ENCODE measurements around the gene CPNE8. TPM values are rescaled to one million over a fixed set of nuclear protein-coding genes. Genes with fewer than 3 reads are reported as not detected.

CPNE8 gene
- total and polyA plus RNA-seq, 3 experiments from 2014 or later = 2.1 to 6.3 (median 5.9) TPM

GRCh38 chr12:38772437-38772836 is 133.0 kb downstream of the CPNE8 start:
- no peak overlapping the region for H3K27ac ChIP-seq (ENCODE audit: low read depth, low read length)
- peaks cover 0 to 3% (median 0%) of the 10 kb centered on the region in 5 donors for H3K9me3 Mint-ChIP-seq
- CTCF ChIA-PET = interaction anchor here (1.2 kb wide), 1 partner anchor 134 kb away, joined by 3 read pairs; no protein-coding TSS in a partner anchor
- H3K27me3 Mint-ChIP-seq = no peaks in the 10 kb centered on the region
- H3K36me3 ChIP-seq (ENCODE audit: insufficient read depth, low read length) = no peaks in the 10 kb centered on the region
- peaks cover 0 to 10% (median 2%) of the 10 kb centered on the region in 3 donors for H3K4me1 Mint-ChIP-seq
- no peaks in the 10 kb centered on the region for H3K9me3 ChIP-seq (ENCODE audit: low read length)
- peaks cover 5% of the 10 kb centered on the region for H3K4me1 ChIP-seq (ENCODE audit: insufficient read depth, low read length)
- H3K4me3 Mint-ChIP-seq = no peak overlapping the region
- no peak for DNase-seq
- no peak overlapping the region for H3K4me3 ChIP-seq (ENCODE audit: low read length)
- no peaks in the 10 kb centered on the region for H3K27me3 ChIP-seq (ENCODE audit: insufficient read depth, low read length, poor library complexity, severe bottlenecking)
- POLR2A ChIA-PET = no interaction called here
- H3K27ac Mint-ChIP-seq = peak overlapping the region in 1 of 8 donors; percentile 43
- no peaks in the 10 kb centered on the region for H3K36me3 Mint-ChIP-seq

- Mint-ChIP-seq H3K27ac (peak overlapping the region in 6 of 8 donors; percentile 6 to 72 (median 46)), H3K4me3 (peak overlapping the region; percentile 24 to 82 (median 65))
Measured at GRCh38 chr12:38771871-38772270, 133.5 kb downstream of the CPNE8 start.

GRCh38 chr12:38761636-38762342 is 143.6 kb downstream of the CPNE8 start:
- no peak overlapping the region for H3K4me3 ChIP-seq (ENCODE audit: low read length)
- no peaks in the 10 kb centered on the region for H3K4me1 Mint-ChIP-seq
- H3K27ac ChIP-seq (ENCODE audit: low read depth, low read length) = no peak overlapping the region
- H3K9me3 ChIP-seq (ENCODE audit: low read length) = no peaks in the 10 kb centered on the region
- H3K4me1 ChIP-seq (ENCODE audit: insufficient read depth, low read length) = no peaks in the 10 kb centered on the region
- no peaks in the 10 kb centered on the region for H3K27me3 ChIP-seq (ENCODE audit: insufficient read depth, low read length, poor library complexity, severe bottlenecking)
- no peak for DNase-seq
- H3K36me3 ChIP-seq (ENCODE audit: insufficient read depth, low read length) = no peaks in the 10 kb centered on the region
- no peak overlapping the region for H3K4me3 Mint-ChIP-seq
- ChIA-PET POLR2A (no interaction called here), CTCF (no interaction called here)
- H3K27me3 Mint-ChIP-seq = no peaks in the 10 kb centered on the region
- peaks cover 0 to 7% (median 0%) of the 10 kb centered on the region in 5 donors for H3K9me3 Mint-ChIP-seq
- peaks cover 0 to 6% (median 6%) of the 10 kb centered on the region in 3 donors for H3K36me3 Mint-ChIP-seq
- no peak overlapping the region for H3K27ac Mint-ChIP-seq

More at GRCh38 chr12:38771871-38772270, 133.5 kb downstream of the CPNE8 start:
- Histone ChIP-seq H3K4me1 (ENCODE audit: insufficient read depth, low read length) (peaks cover 5% of the 10 kb centered on the region), H3K27me3 (ENCODE audit: insufficient read depth, low read length, poor library complexity, severe bottlenecking) (no peaks in the 10 kb centered on the region), H3K9me3 (ENCODE audit: low read length) (no peaks in the 10 kb centered on the region), H3K27ac (ENCODE audit: low read depth, low read length) (no peak overlapping the region), H3K4me3 (ENCODE audit: low read length) (no peak overlapping the region), H3K36me3 (ENCODE audit: insufficient read depth, low read length) (no peaks in the 10 kb centered on the region)
- ChIA-PET POLR2A (no interaction called here), CTCF (interaction anchor here (1.2 kb wide), 1 partner anchor 134 kb away, joined by 3 read pairs; no protein-coding TSS in a partner anchor)
- H3K27me3 Mint-ChIP-seq = no peaks in the 10 kb centered on the region
- peaks cover 0 to 3% (median 0%) of the 10 kb centered on the region in 5 donors for H3K9me3 Mint-ChIP-seq
- peak in 2 of 5 donors; percentile 1 to 5 for DNase-seq
- H3K4me1 Mint-ChIP-seq = peaks cover 0 to 10% (median 2%) of the 10 kb centered on the region in 3 donors
- H3K36me3 Mint-ChIP-seq = no peaks in the 10 kb centered on the region

GRCh38 chr12:38761111-38761510 is 144.3 kb downstream of the CPNE8 start:
- no peak for DNase-seq
- Histone ChIP-seq H3K27me3 (ENCODE audit: insufficient read depth, low read length, poor library complexity, severe bottlenecking) (no peaks in the 10 kb centered on the region), H3K4me1 (ENCODE audit: insufficient read depth, low read length) (no peaks in the 10 kb centered on the region), H3K9me3 (ENCODE audit: low read length) (no peaks in the 10 kb centered on the region), H3K27ac (ENCODE audit: low read depth, low read length) (no peak overlapping the region), H3K36me3 (ENCODE audit: insufficient read depth, low read length) (no peaks in the 10 kb centered on the region), H3K4me3 (ENCODE audit: low read length) (no peak overlapping the region)
- CTCF ChIA-PET = no interaction called here
- POLR2A ChIA-PET = no interaction called here
- Mint-ChIP-seq H3K36me3 (peaks cover 0 to 6% (median 6%) of the 10 kb centered on the region in 3 donors), H3K4me3 (no peak overlapping the region), H3K27ac (no peak overlapping the region), H3K9me3 (peaks cover 0 to 7% (median 0%) of the 10 kb centered on the region in 5 donors), H3K4me1 (no peaks in the 10 kb centered on the region), H3K27me3 (no peaks in the 10 kb centered on the region)

- Mint-ChIP-seq H3K4me1 (no peaks in the 10 kb centered on the region), H3K36me3 (peaks cover 0 to 6% (median 6%) of the 10 kb centered on the region in 3 donors), H3K9me3 (peaks cover 0 to 7% (median 0%) of the 10 kb centered on the region in 5 donors), H3K27ac (no peak overlapping the region), H3K27me3 (no peaks in the 10 kb centered on the region), H3K4me3 (no peak overlapping the region)
- no peak for DNase-seq
- Histone ChIP-seq H3K9me3 (ENCODE audit: low read length) (no peaks in the 10 kb centered on the region), H3K27me3 (ENCODE audit: insufficient read depth, low read length, poor library complexity, severe bottlenecking) (no peaks in the 10 kb centered on the region), H3K27ac (ENCODE audit: low read depth, low read length) (no peak overlapping the region), H3K36me3 (ENCODE audit: insufficient read depth, low read length) (no peaks in the 10 kb centered on the region), H3K4me1 (ENCODE audit: insufficient read depth, low read length) (no peaks in the 10 kb centered on the region), H3K4me3 (ENCODE audit: low read length) (no peak overlapping the region)
- CTCF ChIA-PET = no interaction called here
- POLR2A ChIA-PET = no interaction called here
Measured at GRCh38 chr12:38759621-38760020, 145.8 kb downstream of the CPNE8 start.

- Histone ChIP-seq H3K27ac (ENCODE audit: low read depth, low read length) (no peak overlapping the region), H3K27me3 (ENCODE audit: insufficient read depth, low read length, poor library complexity, severe bottlenecking) (no peaks in the 10 kb centered on the region), H3K9me3 (ENCODE audit: low read length) (no peaks in the 10 kb centered on the region), H3K4me1 (ENCODE audit: insufficient read depth, low read length) (no peaks in the 10 kb centered on the region), H3K36me3 (ENCODE audit: insufficient read depth, low read length) (no peaks in the 10 kb centered on the region), H3K4me3 (ENCODE audit: low read length) (no peak overlapping the region)
- Mint-ChIP-seq H3K4me1 (no peaks in the 10 kb centered on the region), H3K36me3 (peaks cover 0 to 12% (median 2%) of the 10 kb centered on the region in 3 donors), H3K27me3 (no peaks in the 10 kb centered on the region), H3K9me3 (peaks cover 0 to 8% (median 3%) of the 10 kb centered on the region in 5 donors), H3K27ac (no peak overlapping the region), H3K4me3 (no peak overlapping the region)
- POLR2A ChIA-PET = no interaction called here
- DNase-seq = no peak
- CTCF ChIA-PET = no interaction called here
Measured at GRCh38 chr12:38746744-38747143, 158.6 kb downstream of the CPNE8 start.

GRCh38 chr12:38745601-38746000 is 159.8 kb downstream of the CPNE8 start:
- no peak overlapping the region for H3K4me3 Mint-ChIP-seq
- no peak overlapping the region for H3K27ac Mint-ChIP-seq
- DNase-seq = no peak
- Histone ChIP-seq H3K4me1 (ENCODE audit: insufficient read depth, low read length) (no peaks in the 10 kb centered on the region), H3K27ac (ENCODE audit: low read depth, low read length) (no peak overlapping the region), H3K4me3 (ENCODE audit: low read length) (no peak overlapping the region), H3K9me3 (ENCODE audit: low read length) (no peaks in the 10 kb centered on the region), H3K36me3 (ENCODE audit: insufficient read depth, low read length) (no peaks in the 10 kb centered on the region), H3K27me3 (ENCODE audit: insufficient read depth, low read length, poor library complexity, severe bottlenecking) (no peaks in the 10 kb centered on the region)
- H3K9me3 Mint-ChIP-seq = peaks cover 0 to 4% (median 3%) of the 10 kb centered on the region in 5 donors
- ChIA-PET POLR2A (no interaction called here), CTCF (no interaction called here)
- peaks cover 0 to 6% (median 2%) of the 10 kb centered on the region in 3 donors for H3K36me3 Mint-ChIP-seq
- H3K27me3 Mint-ChIP-seq = no peaks in the 10 kb centered on the region
- no peaks in the 10 kb centered on the region for H3K4me1 Mint-ChIP-seq

DNA sequence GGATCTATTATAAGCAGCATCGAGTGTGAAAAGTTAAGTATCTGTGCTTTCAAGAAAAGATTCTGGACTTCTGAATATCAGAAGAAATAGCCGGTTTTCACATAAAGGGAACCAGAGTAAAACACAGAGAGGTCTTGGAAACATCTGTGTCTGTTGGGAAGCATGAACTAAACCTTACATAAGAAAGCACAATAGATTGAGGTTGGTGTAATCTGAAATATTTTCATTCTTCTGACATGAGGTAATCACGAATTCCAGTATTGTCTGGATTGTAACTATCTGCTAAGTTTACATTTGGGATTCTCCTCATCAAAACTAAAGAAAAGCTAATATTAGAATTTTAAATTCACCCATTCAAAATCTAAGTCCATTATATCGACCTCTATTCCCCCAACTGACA is 161.3 kb downstream of the CPNE8 start:
- peaks cover 0 to 4% (median 0%) of the 10 kb centered on the region in 3 donors for H3K36me3 Mint-ChIP-seq
- no peak for DNase-seq
- H3K4me3 ChIP-seq (ENCODE audit: low read length) = no peak overlapping the region
- no peaks in the 10 kb centered on the region for H3K27me3 ChIP-seq (ENCODE audit: insufficient read depth, low read length, poor library complexity, severe bottlenecking)
- H3K36me3 ChIP-seq (ENCODE audit: insufficient read depth, low read length) = no peaks in the 10 kb centered on the region
- no peak overlapping the region for H3K27ac Mint-ChIP-seq
- H3K9me3 Mint-ChIP-seq = peaks cover 2 to 9% (median 4%) of the 10 kb centered on the region in 5 donors
- H3K4me1 Mint-ChIP-seq = no peaks in the 10 kb centered on the region
- H3K27me3 Mint-ChIP-seq = no peaks in the 10 kb centered on the region
- no peaks in the 10 kb centered on the region for H3K9me3 ChIP-seq (ENCODE audit: low read length)
- H3K27ac ChIP-seq (ENCODE audit: low read depth, low read length) = no peak overlapping the region
- ChIA-PET CTCF (interaction anchor here (1.1 kb wide), 1 partner anchor 11 kb away, joined by 3 read pairs; no protein-coding TSS in a partner anchor), POLR2A (no interaction called here)
- H3K4me3 Mint-ChIP-seq = no peak overlapping the region
- no peaks in the 10 kb centered on the region for H3K4me1 ChIP-seq (ENCODE audit: insufficient read depth, low read length)
